HepG2 (cell line): ENCODE measurements around the gene C2. TPM values are rescaled to one million over a fixed set of nuclear protein-coding genes. Genes with fewer than 3 reads are reported as not detected.

Experiments
- JARID2 ChIP-seq: sonication (generic); formaldehyde crosslinking; IDR thresholded peaks from 2 replicates; pipeline ENCODE4 v1.8.1; 2023; ENCODE audit warnings: missing genetic modification reagents, inconsistent platforms; ENCODE audit not compliant: insufficient replicate concordance
- LCORL ChIP-seq, 2 experiments: fragments of 450-650 bp in 1 of 2; sonication (generic) in 1 of 2; formaldehyde crosslinking in 1 of 2; IDR thresholded peaks; 2 replicates each; pipeline versions ENCODE4 v1.5.0 to v1.6.1; 2017 to 2020; ENCODE audit warnings: antibody characterized with exemption in 1 of 2, missing genetic modification reagents in 1 of 2
- TARDBP ChIP-seq: sonication (generic); formaldehyde crosslinking; IDR thresholded peaks from 2 replicates; pipeline ENCODE4 v1.8.0; 2022; ENCODE audit warnings: mild to moderate bottlenecking, missing genetic modification reagents
- ZC3H13 ChIP-seq: sonication (generic); formaldehyde crosslinking; IDR thresholded peaks from 2 replicates; pipeline ENCODE4 v1.8.1; 2023; ENCODE audit warnings: mild to moderate bottlenecking, missing genetic modification reagents, moderate library complexity
- ZFP36L2 ChIP-seq: sonication (generic); formaldehyde crosslinking; IDR thresholded peaks from 2 replicates; pipeline ENCODE4 v1.4.0; 2020; ENCODE audit warnings: missing genetic modification reagents
- ZNF350 ChIP-seq: sonication (generic); formaldehyde crosslinking; IDR thresholded peaks from 2 replicates; pipeline ENCODE4 v1.4.0; 2020; ENCODE audit warnings: mild to moderate bottlenecking, low read depth, missing genetic modification reagents, borderline replicate concordance
- polyA plus RNA-seq, 8 experiments: library from polyadenylated mRNA; depleted of rRNA in 3 of 8; stranded (reverse) in 7 of 8; unstranded in 1 of 8; fragments of >200 nt; fragmentation: Illumina TruSeq in 4 of 8; extraction: Trizol in 4 of 8; gene quantifications; 2 replicates each; pipeline versions ENCODE4 v1.2.1 to v1.2.3, GENCODE V29; 2011 to 2016; ENCODE audit warnings: low read depth in 4 of 8, missing spikeins in 1 of 8, mixed read lengths in 1 of 8; ENCODE audit not compliant: insufficient read depth in 1 of 8
- total RNA-seq, 5 experiments: library from RNA; depleted of rRNA; stranded (reverse); fragments of >200 nt; fragmentation: Illumina TruSeq; extraction: Trizol; gene quantifications; 2 replicates each; pipeline ENCODE4 v1.2.3, GENCODE V29; 2016; ENCODE audit warnings: low read depth in 1 of 5
- TF ChIP-seq, protein P1 (sequence below): sonication (generic); formaldehyde crosslinking; IDR thresholded peaks from one replicate; pipeline ENCODE4 v1.5.1; 2020; ENCODE audit warnings: mild to moderate bottlenecking, missing genetic modification reagents; ENCODE audit errors: not compliant biosample characterization
- TF ChIP-seq, protein P2 (sequence below): sonication (generic); formaldehyde crosslinking; IDR thresholded peaks from 2 replicates; pipeline ENCODE4 v1.8.0; 2022; ENCODE audit warnings: mild to moderate bottlenecking, missing genetic modification reagents, borderline replicate concordance
- TF ChIP-seq, protein P3 (sequence below): sonication (generic); formaldehyde crosslinking; conservative IDR thresholded peaks from 2 replicates; pipeline ENCODE4 v1.8.0; 2022; ENCODE audit warnings: missing genetic modification reagents

Gene C2
- total and polyA plus RNA-seq, 2 of the 13 experiments (the other 11 are each of a cell fraction or from before 2014, with no cell fraction given), result 165 to 307 TPM

DNA sequence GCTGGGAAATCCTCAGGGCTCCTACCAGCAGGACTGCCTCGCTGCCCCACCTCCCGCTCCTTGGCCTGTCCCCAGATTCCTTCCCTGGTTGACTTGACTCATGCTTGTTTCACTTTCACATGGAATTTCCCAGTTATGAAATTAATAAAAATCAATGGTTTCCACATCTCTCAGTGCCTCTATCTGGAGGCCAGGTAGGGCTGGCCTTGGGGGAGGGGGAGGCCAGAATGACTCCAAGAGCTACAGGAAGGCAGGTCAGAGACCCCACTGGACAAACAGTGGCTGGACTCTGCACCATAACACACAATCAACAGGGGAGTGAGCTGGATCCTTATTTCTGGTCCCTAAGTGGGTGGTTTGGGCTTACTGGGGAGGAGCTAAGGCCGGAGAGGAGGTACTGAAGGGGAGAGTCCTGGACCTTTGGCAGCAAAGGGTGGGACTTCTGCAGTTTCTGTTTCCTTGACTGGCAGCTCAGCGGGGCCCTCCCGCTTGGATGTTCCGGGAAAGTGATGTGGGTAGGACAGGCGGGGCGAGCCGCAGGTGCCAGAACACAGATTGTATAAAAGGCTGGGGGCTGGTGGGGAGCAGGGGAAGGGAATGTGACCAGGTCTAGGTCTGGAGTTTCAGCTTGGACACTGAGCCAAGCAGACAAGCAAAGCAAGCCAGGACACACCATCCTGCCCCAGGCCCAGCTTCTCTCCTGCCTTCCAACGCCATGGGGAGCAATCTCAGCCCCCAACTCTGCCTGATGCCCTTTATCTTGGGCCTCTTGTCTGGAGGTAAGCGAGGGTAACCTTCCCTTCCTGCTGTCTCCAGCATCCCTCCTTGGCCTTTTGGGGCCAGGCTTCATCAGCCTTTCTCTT is 18.2 kb downstream of the C2 start, which contains the start of gene CFB (continued):
- TF ChIP-seq, protein P1, sequence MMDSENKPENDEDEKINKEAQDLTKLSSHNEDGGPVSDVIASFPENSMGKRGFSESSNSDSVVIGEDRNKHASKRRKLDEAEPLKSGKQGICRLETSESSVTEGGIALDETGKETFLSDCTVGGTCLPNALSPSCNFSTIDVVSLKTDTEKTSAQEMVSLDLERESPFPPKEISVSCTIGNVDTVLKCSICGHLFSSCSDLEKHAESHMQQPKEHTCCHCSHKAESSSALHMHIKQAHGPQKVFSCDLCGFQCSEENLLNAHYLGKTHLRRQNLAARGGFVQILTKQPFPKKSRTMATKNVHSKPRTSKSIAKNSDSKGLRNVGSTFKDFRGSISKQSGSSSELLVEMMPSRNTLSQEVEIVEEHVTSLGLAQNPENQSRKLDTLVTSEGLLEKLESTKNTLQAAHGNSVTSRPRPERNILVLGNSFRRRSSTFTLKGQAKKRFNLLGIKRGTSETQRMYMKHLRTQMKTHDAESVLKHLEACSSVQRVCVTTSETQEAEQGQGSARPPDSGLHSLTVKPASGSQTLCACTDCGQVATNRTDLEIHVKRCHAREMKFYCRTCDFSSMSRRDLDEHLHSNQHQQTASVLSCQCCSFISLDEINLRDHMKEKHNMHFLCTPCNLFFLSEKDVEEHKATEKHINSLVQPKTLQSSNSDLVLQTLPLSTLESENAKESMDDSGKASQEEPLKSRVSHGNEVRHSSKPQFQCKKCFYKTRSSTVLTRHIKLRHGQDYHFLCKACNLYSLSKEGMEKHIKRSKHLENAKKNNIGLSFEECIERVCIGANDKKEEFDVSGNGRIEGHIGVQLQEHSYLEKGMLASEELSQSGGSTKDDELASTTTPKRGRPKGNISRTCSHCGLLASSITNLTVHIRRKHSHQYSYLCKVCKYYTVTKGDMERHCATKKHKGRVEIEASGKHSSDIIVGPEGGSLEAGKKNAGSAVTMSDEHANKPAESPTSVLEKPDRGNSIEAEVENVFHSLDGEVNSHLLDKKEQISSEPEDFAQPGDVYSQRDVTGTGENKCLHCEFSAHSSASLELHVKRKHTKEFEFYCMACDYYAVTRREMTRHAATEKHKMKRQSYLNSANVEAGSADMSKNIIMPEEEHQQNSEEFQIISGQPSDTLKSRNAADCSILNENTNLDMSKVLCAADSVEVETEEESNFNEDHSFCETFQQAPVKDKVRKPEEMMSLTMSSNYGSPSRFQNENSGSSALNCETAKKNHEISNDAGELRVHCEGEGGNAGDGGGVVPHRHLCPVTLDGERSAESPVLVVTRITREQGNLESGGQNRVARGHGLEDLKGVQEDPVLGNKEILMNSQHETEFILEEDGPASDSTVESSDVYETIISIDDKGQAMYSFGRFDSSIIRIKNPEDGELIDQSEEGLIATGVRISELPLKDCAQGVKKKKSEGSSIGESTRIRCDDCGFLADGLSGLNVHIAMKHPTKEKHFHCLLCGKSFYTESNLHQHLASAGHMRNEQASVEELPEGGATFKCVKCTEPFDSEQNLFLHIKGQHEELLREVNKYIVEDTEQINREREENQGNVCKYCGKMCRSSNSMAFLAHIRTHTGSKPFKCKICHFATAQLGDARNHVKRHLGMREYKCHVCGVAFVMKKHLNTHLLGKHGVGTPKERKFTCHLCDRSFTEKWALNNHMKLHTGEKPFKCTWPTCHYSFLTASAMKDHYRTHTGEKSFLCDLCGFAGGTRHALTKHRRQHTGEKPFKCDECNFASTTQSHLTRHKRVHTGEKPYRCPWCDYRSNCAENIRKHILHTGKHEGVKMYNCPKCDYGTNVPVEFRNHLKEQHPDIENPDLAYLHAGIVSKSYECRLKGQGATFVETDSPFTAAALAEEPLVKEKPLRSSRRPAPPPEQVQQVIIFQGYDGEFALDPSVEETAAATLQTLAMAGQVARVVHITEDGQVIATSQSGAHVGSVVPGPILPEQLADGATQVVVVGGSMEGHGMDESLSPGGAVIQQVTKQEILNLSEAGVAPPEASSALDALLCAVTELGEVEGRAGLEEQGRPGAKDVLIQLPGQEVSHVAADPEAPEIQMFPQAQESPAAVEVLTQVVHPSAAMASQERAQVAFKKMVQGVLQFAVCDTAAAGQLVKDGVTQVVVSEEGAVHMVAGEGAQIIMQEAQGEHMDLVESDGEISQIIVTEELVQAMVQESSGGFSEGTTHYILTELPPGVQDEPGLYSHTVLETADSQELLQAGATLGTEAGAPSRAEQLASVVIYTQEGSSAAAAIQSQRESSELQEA (CRISPR knock-in tag), result no peak
- TF ChIP-seq TARDBP (CRISPR knock-in tag) (peak; percentile 95), LCORL (IDR thresholded peaks at IDR 0.05) (peak; percentile 60; the same call in 1 of the 2 replicates), LCORL (CRISPR knock-in tag; IDR thresholded peaks at IDR 0.05) (peak; percentile 94), JARID2 (peak; percentile 36), ZNF350 (CRISPR knock-in tag) (peak; percentile 94; the same call in 1 of the 2 replicates), ZC3H13 (CRISPR knock-in tag) (peak; percentile 94), ZFP36L2 (CRISPR knock-in tag) (no peak; the same call in 1 of the 2 replicates)
- TF ChIP-seq, protein P2, sequence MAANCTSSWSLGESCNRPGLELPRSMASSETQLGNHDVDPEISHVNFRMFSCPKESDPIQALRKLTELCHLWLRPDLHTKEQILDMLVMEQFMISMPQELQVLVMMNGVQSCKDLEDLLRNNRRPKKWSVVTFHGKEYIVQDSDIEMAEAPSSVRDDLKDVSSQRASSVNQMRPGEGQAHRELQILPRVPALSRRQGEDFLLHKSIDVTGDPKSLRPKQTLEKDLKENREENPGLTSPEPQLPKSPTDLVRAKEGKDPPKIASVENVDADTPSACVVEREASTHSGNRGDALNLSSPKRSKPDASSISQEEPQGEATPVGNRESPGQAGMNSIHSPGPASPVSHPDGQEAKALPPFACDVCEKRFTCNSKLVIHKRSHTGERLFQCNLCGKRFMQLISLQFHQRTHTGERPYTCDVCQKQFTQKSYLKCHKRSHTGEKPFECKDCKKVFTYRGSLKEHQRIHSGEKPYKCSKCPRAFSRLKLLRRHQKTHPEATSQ (CRISPR knock-in tag), result no peak
- TF ChIP-seq, protein P3, sequence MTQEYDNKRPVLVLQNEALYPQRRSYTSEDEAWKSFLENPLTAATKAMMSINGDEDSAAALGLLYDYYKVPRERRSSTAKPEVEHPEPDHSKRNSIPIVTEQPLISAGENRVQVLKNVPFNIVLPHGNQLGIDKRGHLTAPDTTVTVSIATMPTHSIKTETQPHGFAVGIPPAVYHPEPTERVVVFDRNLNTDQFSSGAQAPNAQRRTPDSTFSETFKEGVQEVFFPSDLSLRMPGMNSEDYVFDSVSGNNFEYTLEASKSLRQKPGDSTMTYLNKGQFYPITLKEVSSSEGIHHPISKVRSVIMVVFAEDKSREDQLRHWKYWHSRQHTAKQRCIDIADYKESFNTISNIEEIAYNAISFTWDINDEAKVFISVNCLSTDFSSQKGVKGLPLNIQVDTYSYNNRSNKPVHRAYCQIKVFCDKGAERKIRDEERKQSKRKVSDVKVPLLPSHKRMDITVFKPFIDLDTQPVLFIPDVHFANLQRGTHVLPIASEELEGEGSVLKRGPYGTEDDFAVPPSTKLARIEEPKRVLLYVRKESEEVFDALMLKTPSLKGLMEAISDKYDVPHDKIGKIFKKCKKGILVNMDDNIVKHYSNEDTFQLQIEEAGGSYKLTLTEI (CRISPR knock-in tag), result no peak
